Measurements from ENCODE around the gene PDE10A. TPM values are rescaled to one million over a fixed set of nuclear protein-coding genes. Genes with fewer than 3 reads are reported as not detected.

PDE10A gene
- total and polyA plus RNA-seq, 2 of the 4 experiments (the other 2 are of a cell fraction) = 3.4 to 12.4 TPM

- no peak for TF ChIP-seq USF2 (IDR thresholded peaks at IDR 0.05; ENCODE audit: low read depth, low read length)
- no peak for TF ChIP-seq CEBPB (IDR thresholded peaks at IDR 0.05; ENCODE audit: low read depth, low read length)
- no peak for TF ChIP-seq BHLHE40 (IDR thresholded peaks at IDR 0.05; ENCODE audit: low read depth, low read length)
- no peak for TF ChIP-seq FOS (IDR thresholded peaks at IDR 0.05; ENCODE audit: low read depth, low read length)
- TF ChIP-seq CTCF (conservative IDR thresholded peaks at IDR 0.05; ENCODE audit: low read depth, low read length) = no peak
- TF ChIP-seq RCOR1 (IDR thresholded peaks at IDR 0.05; ENCODE audit: insufficient replicate concordance, low read length) = no peak
- TF ChIP-seq SMC3 (IDR thresholded peaks at IDR 0.05; ENCODE audit: low read depth, low read length) = no peak
- no peak for TF ChIP-seq POLR2A (IDR thresholded peaks at IDR 0.05; ENCODE audit: low read depth, low read length)
- TF ChIP-seq MXI1 (IDR thresholded peaks at IDR 0.05; ENCODE audit: borderline replicate concordance, low read depth, low read length) = no peak
- TF ChIP-seq RFX5 (IDR thresholded peaks at IDR 0.05; ENCODE audit: low read depth, low read length) = no peak
- no peak for TF ChIP-seq MAZ (IDR thresholded peaks at IDR 0.05; ENCODE audit: borderline replicate concordance, low read depth, low read length)
- no peak for TF ChIP-seq ELK1 (IDR thresholded peaks at IDR 0.05; ENCODE audit: borderline replicate concordance, low read depth, low read length)
- no peak for TF ChIP-seq MAFK (IDR thresholded peaks at IDR 0.05; ENCODE audit: low read depth, low read length)
- TF ChIP-seq RAD21 (IDR thresholded peaks at IDR 0.05; ENCODE audit: low read length) = no peak
- TF ChIP-seq CHD1 (IDR thresholded peaks at IDR 0.05; ENCODE audit: low read depth, low read length) = no peak
- ChIA-PET POLR2A (ENCODE audit: unreplicated experiment) (no interaction called here), CTCF (interaction anchor here (0.7 kb wide), 1 partner anchor 638 kb away, joined by 3 read pairs; no protein-coding TSS in a partner anchor)
- Histone ChIP-seq H3K18ac (ENCODE audit: low read depth, low read length) (no peak overlapping the region), H3K9ac (ENCODE audit: low read depth, low read length) (no peak overlapping the region), H3K9me1 (ENCODE audit: insufficient read depth, low read length) (no peaks in the 10 kb centered on the region), H3K4me2 (ENCODE audit: low read depth, low read length) (no peak overlapping the region), H4K20me1 (ENCODE audit: insufficient read depth, low read length) (no peaks in the 10 kb centered on the region), H3K27ac (ENCODE audit: insufficient read depth, low read length) (no peak overlapping the region), H3K4ac (ENCODE audit: low read depth, low read length) (no peak overlapping the region), H4K8ac (ENCODE audit: low read depth in 2 of 2, low read length in 2 of 2) (no peak overlapping the region), H2AFZ (replicated peaks; ENCODE audit: low read length, poor library complexity) (no peak overlapping the region), H3K4me3 (ENCODE audit: insufficient read depth, low read depth, low read length) (no peak overlapping the region), H3K27me3 (ENCODE audit: control insufficient read depth, insufficient read depth, low read length) (no peaks in the 10 kb centered on the region), H3K4me1 (ENCODE audit: control insufficient read depth, insufficient read depth, low read length) (no peaks in the 10 kb centered on the region), H2BK5ac (ENCODE audit: low read depth, low read length, poor library complexity, severe bottlenecking) (no peak overlapping the region), H3K23ac (ENCODE audit: low read depth, low read length) (no peak overlapping the region), H2BK15ac (ENCODE audit: low read depth, low read length) (no peak overlapping the region), H3K56ac (ENCODE audit: extremely low read depth, insufficient read depth, low read length) (no peak overlapping the region), H3K36me3 (ENCODE audit: control insufficient read depth, insufficient read depth, low read length) (no peaks in the 10 kb centered on the region), H3K9me3 (ENCODE audit: control insufficient read depth, insufficient read depth, low read length) (no peaks in the 10 kb centered on the region), H2AK9ac (replicated peaks; ENCODE audit: low read depth, low read length, poor library complexity) (no peak overlapping the region), H2AK5ac (ENCODE audit: low read depth, low read length) (no peak overlapping the region), H3K14ac (replicated peaks; ENCODE audit: low read depth, low read length) (no peak overlapping the region), H2BK120ac (ENCODE audit: low read depth, low read length) (no peak overlapping the region), H4K91ac (ENCODE audit: insufficient read depth, low read depth, low read length) (no peak overlapping the region), H2BK20ac (ENCODE audit: low read depth, low read length) (no peak overlapping the region), H4K5ac (ENCODE audit: low read depth, low read length) (no peak overlapping the region), H3K79me1 (ENCODE audit: low read depth in 1 of 2, low read length in 2 of 2) (no peaks in the 10 kb centered on the region)
- BruUV-seq (replicated peaks) = no TSS peak
- DNase-seq = no peak
- 81% methylated on average over 17 of the region's 38 CpGs; no CpG with 5 or more reads in 1 of the 2 experiments for WGBS, 2 experiments (ENCODE audit: extremely low coverage in 2 of 2, insufficient read length in 1 of 2)
- intact Hi-C loops (cut with micrococcal nuclease) = no loop called here
- dilution Hi-C loops (cut with HindIII; ENCODE audit: low sequenced_read_pairs, unreplicated experiment) = no loop called here
- no peak for ATAC-seq (ENCODE audit: low read depth)
- in situ Hi-C loops (cut with MboI; ENCODE audit: low sequenced_read_pairs) = no loop called here
Observed at GRCh38 chr6:165301372-165302246, 361.4 kb downstream of the PDE10A start.
